H1 (cell line): Measurements from ENCODE around the gene CALCR. TPM values are rescaled to one million over a fixed set of nuclear protein-coding genes. Genes with fewer than 3 reads are reported as not detected.

Experiments used
- CBX5 ChIP-seq: fragments of 300-800, 300-1000 bp; sonication (generic); IDR thresholded peaks from 2 replicates; pipeline ENCODE4 v1.7.1; 2016; ENCODE audit warnings: antibody characterized with exemption, low read length, low read depth
- JUND ChIP-seq: IDR thresholded peaks from 2 replicates; pipeline ENCODE4 v1.6.1; 2011; ENCODE audit warnings: mild to moderate bottlenecking, improper control_type of control experiment, low read length
- RXRA ChIP-seq: IDR thresholded peaks from 2 replicates; pipeline ENCODE4 v1.6.1; 2011; ENCODE audit warnings: low read depth, mild to moderate bottlenecking, low read length, moderate library complexity; ENCODE audit not compliant: insufficient read depth
- SIN3A ChIP-seq, 2 experiments: IDR thresholded peaks in 1 of 2; conservative IDR thresholded peaks in 1 of 2; 2 replicates each; pipeline ENCODE4 v1.6.1; 2011 to 2012; ENCODE audit warnings: low read length in 2 of 2, improper control_type of control experiment in 1 of 2, low read depth in 1 of 2, mild to moderate bottlenecking in 1 of 2
- TAF7 ChIP-seq: optimal IDR thresholded peaks from 2 replicates; pipeline ENCODE3; 2011; ENCODE audit warnings: low read depth, mild to moderate bottlenecking, inconsistent platforms, low read length, moderate library complexity, borderline replicate concordance
- TEAD4 ChIP-seq: IDR thresholded peaks from 2 replicates; pipeline ENCODE4 v1.6.1; 2012; ENCODE audit warnings: low read depth, low read length, inconsistent platforms, mixed read lengths
- YY1 ChIP-seq: IDR thresholded peaks from 2 replicates; pipeline ENCODE4 v1.6.1; 2011; ENCODE audit warnings: low read depth, mild to moderate bottlenecking, low read length
- polyA plus RNA-seq, 7 experiments: library from polyadenylated mRNA; depleted of rRNA in 3 of 7; stranded (reverse) in 5 of 7; unstranded in 2 of 7; fragments of >200 nt in 5 of 7; fragments of 200-250 nt in 2 of 7; gene quantifications; 1 replicate in 5 of 7; 2 replicates in 1 of 7; 4 replicates in 1 of 7; pipeline versions ENCODE4 v1.2.1 to v1.2.3, GENCODE V29; 2011 to 2013; ENCODE audit warnings: missing spikeins in 2 of 7, mixed read lengths in 2 of 7
- total RNA-seq: library from RNA; stranded (reverse); fragmentation: NEBNext Ultra II Directional; extraction: Animal tissue kit (Norgen Biotek cat#: 25700); gene quantifications from 2 replicates; pipeline ENCODE4 v1.2.1, GENCODE V29; 2021
- TF ChIP-seq, protein P1 (sequence below): fragments of 300-600 bp; sonication (generic); IDR thresholded peaks from 2 replicates; pipeline ENCODE4 v1.7.1; 2012; ENCODE audit warnings: low read length, moderate library complexity, mild to moderate bottlenecking, inconsistent platforms; ENCODE audit not compliant: insufficient replicate concordance

CALCR gene
- total and polyA plus RNA-seq, 2 of the 8 experiments (the other 6 are each of a cell fraction or from before 2014, with no cell fraction given) = 1.0 to 3.6 TPM

DNA sequence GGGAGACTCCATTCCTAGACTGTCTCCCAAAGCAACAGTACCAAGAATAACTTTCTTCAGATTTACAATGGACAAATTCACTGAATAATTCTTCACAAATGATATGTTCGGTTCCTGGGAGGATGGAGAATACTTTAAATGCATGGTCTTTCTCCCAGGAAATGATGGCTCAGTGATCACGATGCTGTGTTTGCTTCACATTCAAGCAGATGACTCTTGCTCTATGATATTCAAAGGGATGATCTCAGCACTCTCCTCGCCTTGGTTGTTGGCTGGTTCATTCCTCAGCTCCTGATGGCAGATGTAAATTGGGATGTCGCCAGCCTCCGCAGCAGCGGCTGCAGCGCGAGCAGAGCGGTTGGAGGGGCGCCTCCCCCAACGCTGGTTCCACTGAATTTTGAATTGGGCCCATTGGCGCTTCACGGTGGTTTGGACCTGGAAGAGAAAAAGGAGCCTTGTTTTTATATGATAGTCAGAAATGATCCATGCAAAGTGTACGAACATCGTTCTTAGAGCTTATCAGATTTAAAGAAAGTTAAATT is 148.3 kb downstream of the CALCR start (continued):
- TF ChIP-seq, protein P1, sequence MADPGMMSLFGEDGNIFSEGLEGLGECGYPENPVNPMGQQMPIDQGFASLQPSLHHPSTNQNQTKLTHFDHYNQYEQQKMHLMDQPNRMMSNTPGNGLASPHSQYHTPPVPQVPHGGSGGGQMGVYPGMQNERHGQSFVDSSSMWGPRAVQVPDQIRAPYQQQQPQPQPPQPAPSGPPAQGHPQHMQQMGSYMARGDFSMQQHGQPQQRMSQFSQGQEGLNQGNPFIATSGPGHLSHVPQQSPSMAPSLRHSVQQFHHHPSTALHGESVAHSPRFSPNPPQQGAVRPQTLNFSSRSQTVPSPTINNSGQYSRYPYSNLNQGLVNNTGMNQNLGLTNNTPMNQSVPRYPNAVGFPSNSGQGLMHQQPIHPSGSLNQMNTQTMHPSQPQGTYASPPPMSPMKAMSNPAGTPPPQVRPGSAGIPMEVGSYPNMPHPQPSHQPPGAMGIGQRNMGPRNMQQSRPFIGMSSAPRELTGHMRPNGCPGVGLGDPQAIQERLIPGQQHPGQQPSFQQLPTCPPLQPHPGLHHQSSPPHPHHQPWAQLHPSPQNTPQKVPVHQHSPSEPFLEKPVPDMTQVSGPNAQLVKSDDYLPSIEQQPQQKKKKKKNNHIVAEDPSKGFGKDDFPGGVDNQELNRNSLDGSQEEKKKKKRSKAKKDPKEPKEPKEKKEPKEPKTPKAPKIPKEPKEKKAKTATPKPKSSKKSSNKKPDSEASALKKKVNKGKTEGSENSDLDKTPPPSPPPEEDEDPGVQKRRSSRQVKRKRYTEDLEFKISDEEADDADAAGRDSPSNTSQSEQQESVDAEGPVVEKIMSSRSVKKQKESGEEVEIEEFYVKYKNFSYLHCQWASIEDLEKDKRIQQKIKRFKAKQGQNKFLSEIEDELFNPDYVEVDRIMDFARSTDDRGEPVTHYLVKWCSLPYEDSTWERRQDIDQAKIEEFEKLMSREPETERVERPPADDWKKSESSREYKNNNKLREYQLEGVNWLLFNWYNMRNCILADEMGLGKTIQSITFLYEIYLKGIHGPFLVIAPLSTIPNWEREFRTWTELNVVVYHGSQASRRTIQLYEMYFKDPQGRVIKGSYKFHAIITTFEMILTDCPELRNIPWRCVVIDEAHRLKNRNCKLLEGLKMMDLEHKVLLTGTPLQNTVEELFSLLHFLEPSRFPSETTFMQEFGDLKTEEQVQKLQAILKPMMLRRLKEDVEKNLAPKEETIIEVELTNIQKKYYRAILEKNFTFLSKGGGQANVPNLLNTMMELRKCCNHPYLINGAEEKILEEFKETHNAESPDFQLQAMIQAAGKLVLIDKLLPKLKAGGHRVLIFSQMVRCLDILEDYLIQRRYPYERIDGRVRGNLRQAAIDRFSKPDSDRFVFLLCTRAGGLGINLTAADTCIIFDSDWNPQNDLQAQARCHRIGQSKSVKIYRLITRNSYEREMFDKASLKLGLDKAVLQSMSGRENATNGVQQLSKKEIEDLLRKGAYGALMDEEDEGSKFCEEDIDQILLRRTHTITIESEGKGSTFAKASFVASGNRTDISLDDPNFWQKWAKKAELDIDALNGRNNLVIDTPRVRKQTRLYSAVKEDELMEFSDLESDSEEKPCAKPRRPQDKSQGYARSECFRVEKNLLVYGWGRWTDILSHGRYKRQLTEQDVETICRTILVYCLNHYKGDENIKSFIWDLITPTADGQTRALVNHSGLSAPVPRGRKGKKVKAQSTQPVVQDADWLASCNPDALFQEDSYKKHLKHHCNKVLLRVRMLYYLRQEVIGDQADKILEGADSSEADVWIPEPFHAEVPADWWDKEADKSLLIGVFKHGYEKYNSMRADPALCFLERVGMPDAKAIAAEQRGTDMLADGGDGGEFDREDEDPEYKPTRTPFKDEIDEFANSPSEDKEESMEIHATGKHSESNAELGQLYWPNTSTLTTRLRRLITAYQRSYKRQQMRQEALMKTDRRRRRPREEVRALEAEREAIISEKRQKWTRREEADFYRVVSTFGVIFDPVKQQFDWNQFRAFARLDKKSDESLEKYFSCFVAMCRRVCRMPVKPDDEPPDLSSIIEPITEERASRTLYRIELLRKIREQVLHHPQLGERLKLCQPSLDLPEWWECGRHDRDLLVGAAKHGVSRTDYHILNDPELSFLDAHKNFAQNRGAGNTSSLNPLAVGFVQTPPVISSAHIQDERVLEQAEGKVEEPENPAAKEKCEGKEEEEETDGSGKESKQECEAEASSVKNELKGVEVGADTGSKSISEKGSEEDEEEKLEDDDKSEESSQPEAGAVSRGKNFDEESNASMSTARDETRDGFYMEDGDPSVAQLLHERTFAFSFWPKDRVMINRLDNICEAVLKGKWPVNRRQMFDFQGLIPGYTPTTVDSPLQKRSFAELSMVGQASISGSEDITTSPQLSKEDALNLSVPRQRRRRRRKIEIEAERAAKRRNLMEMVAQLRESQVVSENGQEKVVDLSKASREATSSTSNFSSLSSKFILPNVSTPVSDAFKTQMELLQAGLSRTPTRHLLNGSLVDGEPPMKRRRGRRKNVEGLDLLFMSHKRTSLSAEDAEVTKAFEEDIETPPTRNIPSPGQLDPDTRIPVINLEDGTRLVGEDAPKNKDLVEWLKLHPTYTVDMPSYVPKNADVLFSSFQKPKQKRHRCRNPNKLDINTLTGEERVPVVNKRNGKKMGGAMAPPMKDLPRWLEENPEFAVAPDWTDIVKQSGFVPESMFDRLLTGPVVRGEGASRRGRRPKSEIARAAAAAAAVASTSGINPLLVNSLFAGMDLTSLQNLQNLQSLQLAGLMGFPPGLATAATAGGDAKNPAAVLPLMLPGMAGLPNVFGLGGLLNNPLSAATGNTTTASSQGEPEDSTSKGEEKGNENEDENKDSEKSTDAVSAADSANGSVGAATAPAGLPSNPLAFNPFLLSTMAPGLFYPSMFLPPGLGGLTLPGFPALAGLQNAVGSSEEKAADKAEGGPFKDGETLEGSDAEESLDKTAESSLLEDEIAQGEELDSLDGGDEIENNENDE = no peak
- TF ChIP-seq SIN3A (conservative IDR thresholded peaks at IDR 0.05 in 1 of 2, IDR thresholded peaks at IDR 0.05 in 1 of 2; ENCODE audit: low read depth in 1 of 2, low read length in 2 of 2) = no peak
- no peak for TF ChIP-seq CBX5
- TF ChIP-seq YY1 = no peak
- no peak for TF ChIP-seq TAF7
- no peak for TF ChIP-seq RXRA
- no peak for TF ChIP-seq TEAD4
- TF ChIP-seq JUND = no peak
- TF ChIP-seq, all 59 proteins: peak for 0
